ENCODE measurements around the gene SH3BGRL2. TPM values are rescaled to one million over a fixed set of nuclear protein-coding genes. Genes with fewer than 3 reads are reported as not detected.
A peak's percentile ranks its signal among the peaks of the same experiment; 100 is the strongest.

SH3BGRL2 gene
- total and polyA plus RNA-seq, 2 donors (not counting 1 experiment from before 2014, with no cell fraction given) = 0.01 TPM; not detected in 1

DNA sequence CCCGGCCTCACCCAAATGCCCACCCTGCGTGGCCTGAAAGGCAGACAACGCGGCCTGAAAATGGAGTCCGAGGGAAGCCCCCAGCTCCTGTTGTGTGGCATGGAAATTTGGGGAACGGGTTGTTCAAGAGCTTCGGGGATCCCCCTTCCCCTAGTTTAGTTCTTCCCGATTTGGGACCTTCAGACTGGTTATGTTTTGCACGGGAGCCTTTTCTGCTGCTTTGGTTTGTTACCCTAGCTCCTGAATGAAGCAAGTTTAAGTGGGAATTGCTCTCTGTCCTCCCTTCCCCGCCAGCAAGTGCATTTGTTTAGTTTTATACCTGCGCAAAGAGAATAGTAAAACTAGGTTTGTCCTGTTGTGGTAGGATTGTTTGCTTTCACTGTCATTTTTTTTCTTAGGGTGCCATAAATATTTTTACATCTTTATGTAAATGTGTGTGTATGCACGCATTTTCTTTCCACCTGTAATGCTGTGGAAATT, 604 bp downstream of the SH3BGRL2 start:
- Histone ChIP-seq H3K9me3 (ENCODE audit: control extremely low read depth in 1 of 3, control insufficient read depth in 2 of 3, insufficient read depth in 1 of 3, low read length in 2 of 3) (no peaks in the 10 kb centered on the region), H3K4me3 (ENCODE audit: control extremely low read depth in 1 of 5, extremely low read depth in 1 of 5, insufficient read depth in 1 of 5, low read depth in 2 of 5, low read length in 4 of 5) (peak overlapping the region in 3 of 5 experiments; percentile 38 to 58 (median 49)), H3K4me2 (replicated peaks; ENCODE audit: low read depth, low read length, poor library complexity, severe bottlenecking) (peak overlapping the region; percentile 73), H3K4me1 (ENCODE audit: control insufficient read depth in 2 of 2, insufficient read depth in 2 of 2, low read length in 2 of 2) (peaks cover 7 to 14% of the 10 kb centered on the region in 2 donors), H3K9ac (ENCODE audit: low read length) (peak overlapping the region; percentile 56), H3K79me2 (ENCODE audit: control insufficient read depth, insufficient read depth, low read length) (no peaks in the 10 kb centered on the region), H3K27me3 (replicated peaks in 1 of 4; ENCODE audit: control extremely low read depth in 1 of 4, control insufficient read depth in 3 of 4, insufficient read depth in 4 of 4, low read length in 3 of 4) (peaks cover 0 to 36% (median 23%) of the 10 kb centered on the region in 4 experiments), H3K27ac (ENCODE audit: low read length in 2 of 2) (no peak overlapping the region), H4K20me1 (ENCODE audit: control insufficient read depth, insufficient read depth, low read length, poor library complexity, severe bottlenecking) (no peaks in the 10 kb centered on the region), H2AFZ (ENCODE audit: insufficient read depth, low read depth, low read length, poor library complexity, severe bottlenecking) (peak overlapping the region; percentile 64), H3K36me3 (replicated peaks in 1 of 2; ENCODE audit: control extremely low read depth in 1 of 2, control insufficient read depth in 1 of 2, extremely low read depth in 1 of 2, insufficient read depth in 2 of 2, low read length in 1 of 2) (no peaks in the 10 kb centered on the region)
- DNase-seq = no peak
- no peak for ATAC-seq (ENCODE audit: low read depth)
- Mint-ChIP-seq H3K9me3 (ENCODE audit: insufficient read depth) (no peaks in the 10 kb centered on the region), H3K4me3 (peak overlapping the region; percentile 71), H3K27ac (no peak overlapping the region), H3K27me3 (peaks cover 61% of the 10 kb centered on the region), H3K4me1 (peaks cover 10% of the 10 kb centered on the region)
- WGBS (ENCODE audit: insufficient coverage) = 0% methylated on average over 8 of the region's 12 CpGs
- intact Hi-C loops (cut with micrococcal nuclease) = no loop called here
- CTCF ChIA-PET = no interaction called here
- POLR2A ChIA-PET = no interaction called here
- TF ChIP-seq, protein P1, sequence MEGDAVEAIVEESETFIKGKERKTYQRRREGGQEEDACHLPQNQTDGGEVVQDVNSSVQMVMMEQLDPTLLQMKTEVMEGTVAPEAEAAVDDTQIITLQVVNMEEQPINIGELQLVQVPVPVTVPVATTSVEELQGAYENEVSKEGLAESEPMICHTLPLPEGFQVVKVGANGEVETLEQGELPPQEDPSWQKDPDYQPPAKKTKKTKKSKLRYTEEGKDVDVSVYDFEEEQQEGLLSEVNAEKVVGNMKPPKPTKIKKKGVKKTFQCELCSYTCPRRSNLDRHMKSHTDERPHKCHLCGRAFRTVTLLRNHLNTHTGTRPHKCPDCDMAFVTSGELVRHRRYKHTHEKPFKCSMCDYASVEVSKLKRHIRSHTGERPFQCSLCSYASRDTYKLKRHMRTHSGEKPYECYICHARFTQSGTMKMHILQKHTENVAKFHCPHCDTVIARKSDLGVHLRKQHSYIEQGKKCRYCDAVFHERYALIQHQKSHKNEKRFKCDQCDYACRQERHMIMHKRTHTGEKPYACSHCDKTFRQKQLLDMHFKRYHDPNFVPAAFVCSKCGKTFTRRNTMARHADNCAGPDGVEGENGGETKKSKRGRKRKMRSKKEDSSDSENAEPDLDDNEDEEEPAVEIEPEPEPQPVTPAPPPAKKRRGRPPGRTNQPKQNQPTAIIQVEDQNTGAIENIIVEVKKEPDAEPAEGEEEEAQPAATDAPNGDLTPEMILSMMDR (IDR thresholded peaks at IDR 0.05) = no peak
- TF ChIP-seq EZH2 (IDR thresholded peaks at IDR 0.05; ENCODE audit: borderline replicate concordance, insufficient read depth, low read depth, low read length, poor library complexity, severe bottlenecking) = no peak

DNA sequence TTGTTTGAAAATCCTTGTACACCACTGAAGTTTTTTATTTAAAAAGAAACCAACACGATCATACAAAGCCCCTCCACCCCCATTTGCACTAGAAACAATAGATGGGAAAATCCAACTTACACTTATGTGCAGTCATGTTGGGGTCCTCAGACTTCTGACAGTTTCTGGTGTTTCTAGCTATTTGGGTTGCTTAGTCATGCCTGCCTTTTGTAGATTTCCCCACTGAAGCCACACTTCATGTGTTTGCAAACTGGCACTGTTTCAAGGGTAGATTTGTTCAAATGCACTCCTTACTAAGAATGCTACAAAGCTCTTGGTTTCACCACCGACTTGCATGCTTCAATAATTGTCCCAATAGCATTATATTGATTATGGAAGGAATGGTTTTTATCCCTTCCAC, 1.5 kb downstream of the SH3BGRL2 start:
- CTCF ChIA-PET = no interaction called here
- no peak overlapping the region for H3K27ac ChIP-seq (ENCODE audit: low read length in 2 of 2)
- H3K36me3 ChIP-seq (replicated peaks in 1 of 2; ENCODE audit: control extremely low read depth in 1 of 2, control insufficient read depth in 1 of 2, extremely low read depth in 1 of 2, insufficient read depth in 2 of 2, low read length in 1 of 2) = no peaks in the 10 kb centered on the region
- H3K27ac Mint-ChIP-seq = no peak overlapping the region
- H3K4me3 Mint-ChIP-seq = no peak overlapping the region
- no peak overlapping the region for H3K9ac ChIP-seq (ENCODE audit: low read length)
- DNase-seq = no peak
- H2AFZ ChIP-seq (ENCODE audit: insufficient read depth, low read depth, low read length, poor library complexity, severe bottlenecking) = no peak overlapping the region
- H3K27me3 Mint-ChIP-seq = peaks cover 62% of the 10 kb centered on the region
- no peaks in the 10 kb centered on the region for H3K9me3 ChIP-seq (ENCODE audit: control extremely low read depth in 1 of 3, control insufficient read depth in 2 of 3, insufficient read depth in 1 of 3, low read length in 2 of 3)
- H3K4me2 ChIP-seq (replicated peaks; ENCODE audit: low read depth, low read length, poor library complexity, severe bottlenecking) = no peak overlapping the region
- WGBS (ENCODE audit: insufficient coverage) = no CpG with 5 or more reads among the region's 2 CpGs
- H4K20me1 ChIP-seq (ENCODE audit: control insufficient read depth, insufficient read depth, low read length, poor library complexity, severe bottlenecking) = no peaks in the 10 kb centered on the region
- H3K9me3 Mint-ChIP-seq (ENCODE audit: insufficient read depth) = no peaks in the 10 kb centered on the region
- no peak for ATAC-seq (ENCODE audit: low read depth)
- no peak overlapping the region for H3K4me3 ChIP-seq (ENCODE audit: control extremely low read depth in 1 of 5, extremely low read depth in 1 of 5, insufficient read depth in 1 of 5, low read depth in 2 of 5, low read length in 4 of 5)
- no peak for TF ChIP-seq EZH2 (IDR thresholded peaks at IDR 0.05; ENCODE audit: borderline replicate concordance, insufficient read depth, low read depth, low read length, poor library complexity, severe bottlenecking)
- TF ChIP-seq, protein P1 (IDR thresholded peaks at IDR 0.05) = no peak
- POLR2A ChIA-PET = no interaction called here
- peaks cover 10% of the 10 kb centered on the region for H3K4me1 Mint-ChIP-seq
- H3K27me3 ChIP-seq (replicated peaks in 1 of 4; ENCODE audit: control extremely low read depth in 1 of 4, control insufficient read depth in 3 of 4, insufficient read depth in 4 of 4, low read length in 3 of 4) = peaks cover 0 to 36% (median 23%) of the 10 kb centered on the region in 4 experiments
- intact Hi-C loops (cut with micrococcal nuclease) = no loop called here
- peaks cover 7 to 14% of the 10 kb centered on the region in 2 donors for H3K4me1 ChIP-seq (ENCODE audit: control insufficient read depth in 2 of 2, insufficient read depth in 2 of 2, low read length in 2 of 2)
- no peaks in the 10 kb centered on the region for H3K79me2 ChIP-seq (ENCODE audit: control insufficient read depth, insufficient read depth, low read length)

All from B cell (primary cell).